ENCODE data around the gene SRSF3.
"Not testable (repeated sequence)": the region's sequence is repeated elsewhere in the genome, so short reads cannot be mapped to it uniquely, and the experiment has no call there.

Gene SRSF3

DNA sequence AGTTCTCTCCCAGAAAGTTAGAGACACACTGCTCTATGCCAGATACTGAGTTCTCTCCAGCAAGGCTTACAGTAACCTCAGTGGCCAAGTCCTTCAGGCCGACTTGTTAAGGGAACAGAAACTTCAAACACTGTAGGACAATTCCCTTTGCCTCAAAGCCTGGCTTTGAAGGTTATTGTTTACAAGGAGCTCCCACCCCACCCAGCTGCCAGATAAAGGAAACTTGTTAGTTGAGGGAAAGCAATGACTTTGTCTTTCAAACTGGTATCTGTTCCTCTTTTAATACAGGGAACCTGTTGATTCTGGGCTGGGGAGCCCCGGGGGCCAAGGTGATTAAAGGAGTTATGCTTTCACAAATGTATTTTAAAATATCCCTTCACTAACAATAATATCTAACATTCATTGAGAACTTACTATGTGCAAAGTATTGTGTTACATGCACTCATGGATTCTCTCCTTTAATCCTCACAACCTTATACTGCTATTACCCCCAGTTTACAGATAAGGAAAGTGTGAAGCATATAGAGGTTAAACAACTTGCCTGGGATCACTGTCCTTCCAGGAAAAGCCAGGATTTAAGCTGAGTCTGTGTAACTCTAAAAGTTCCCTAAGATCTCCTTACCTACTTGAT lies 56.8 kb downstream of the SRSF3 start:
- no peak for DNase-seq

DNA sequence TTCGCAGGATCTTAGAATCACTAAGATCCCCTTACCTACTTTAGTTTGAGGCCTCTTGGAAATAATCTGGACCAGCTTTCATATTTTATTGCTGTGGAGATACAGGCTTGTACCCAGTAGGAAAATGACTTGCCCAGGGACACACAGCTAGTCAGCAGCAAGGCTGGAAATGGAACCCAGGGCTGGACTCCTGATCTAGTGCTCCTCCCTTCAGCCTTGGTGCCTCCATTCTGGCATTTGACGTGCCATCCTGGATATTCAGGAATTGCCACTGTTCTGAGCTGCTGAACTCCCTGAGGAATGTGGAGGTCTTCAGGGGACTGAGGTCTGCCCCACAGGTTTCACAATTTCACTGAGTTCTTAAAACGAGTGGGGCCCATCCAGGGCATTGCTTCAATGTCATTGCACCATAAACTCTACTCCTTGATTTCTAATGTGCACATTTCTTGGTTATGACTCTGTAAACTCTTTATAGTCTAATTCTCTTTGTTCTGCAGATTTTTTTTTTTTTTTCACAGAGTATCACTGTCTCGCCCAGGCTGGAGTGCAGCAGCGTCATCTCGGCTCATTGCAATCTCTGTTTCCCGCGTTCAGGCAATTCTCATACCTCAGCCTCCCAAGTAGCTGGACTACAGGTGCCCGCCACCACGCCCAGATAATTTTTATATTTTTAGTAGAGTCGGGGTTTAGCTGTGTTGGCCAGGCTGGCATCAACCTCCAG lies 57.7 kb downstream of the SRSF3 start:
- no peak for DNase-seq

- not testable (repeated sequence) for DNase-seq
These were observed 60.3 kb downstream of the SRSF3 start for GRCh38 chr6:36654469-36654868.

Data from NCI-H774 (cell line).